GM13977 (cell line): ENCODE measurements around the gene ACD.

Experiments used
- DNase-seq: peaks from one replicate; pipeline ENCODE4 v3.0.0; 2012; ENCODE audit warnings: low spot score
- CTCF ChIP-seq: IDR thresholded peaks from 2 replicates; pipeline ENCODE4 v1.5.1; 2012; ENCODE audit warnings: mild to moderate bottlenecking, control low read depth; ENCODE audit not compliant: insufficient read depth; ENCODE audit errors: extremely low read depth, missing control alignments
- in situ Hi-C: fragments of 300-500 bp; cut with MboI; formaldehyde crosslinking; loops from one replicate; pipeline ENCODE4 v1.12.0; 2022; ENCODE audit warnings: low sequenced_read_pairs, low pct_unique_long_range_greater_than_20kb, mixed read lengths, inconsistent platforms; ENCODE audit not compliant: unreplicated experiment

The ACD gene

GRCh38 chr16:67658849-67659674 is 998 bp downstream of the ACD start:
- DNase-seq: no peak
- no peak for TF ChIP-seq CTCF
- in situ Hi-C loops: loop anchor here (10.0 kb wide), 1 partner anchor 124 kb away; no protein-coding TSS in a partner anchor

GRCh38 chr16:67657751-67658518 is 2.1 kb downstream of the ACD start:
- in situ Hi-C loops: loop anchor here (10.0 kb wide), 1 partner anchor 123 kb away; no protein-coding TSS in a partner anchor
- TF ChIP-seq CTCF: no peak
- DNase-seq: no peak

- no peak for DNase-seq
- in situ Hi-C loops: loop anchor here (10.0 kb wide), 1 partner anchor 122 kb away; no protein-coding TSS in a partner anchor
- TF ChIP-seq CTCF: no peak
Observed at GRCh38 chr16:67657017-67657608, 2.9 kb downstream of the ACD start.

- no peak for DNase-seq
- in situ Hi-C loops: loop anchor here (10.0 kb wide), 1 partner anchor 122 kb away; no protein-coding TSS in a partner anchor
- no peak for TF ChIP-seq CTCF
Observed at GRCh38 chr16:67656344-67657016, 3.6 kb downstream of the ACD start.

- in situ Hi-C loops: loop anchor here (10.0 kb wide), 1 partner anchor 121 kb away; no protein-coding TSS in a partner anchor
- no peak for TF ChIP-seq CTCF
- no peak for DNase-seq
Observed at GRCh38 chr16:67655363-67655762, 4.7 kb downstream of the ACD start.
